Astrocyte (in vitro differentiated cells and primary cell): Measurements from ENCODE around the gene NSD2.

Experiments
- EZH2 ChIP-seq: IDR thresholded peaks from 2 replicates; pipeline ENCODE4 v1.6.1; 2012; ENCODE audit warnings: mild to moderate bottlenecking, low read length, inconsistent platforms; ENCODE audit not compliant: insufficient read depth
- TF ChIP-seq, protein P1 (sequence below): IDR thresholded peaks from 2 replicates; pipeline ENCODE4 v1.5.1; 2011; ENCODE audit warnings: low read depth, mild to moderate bottlenecking, inconsistent platforms, low read length, moderate library complexity; ENCODE audit not compliant: insufficient read depth

- TF ChIP-seq, protein P1, sequence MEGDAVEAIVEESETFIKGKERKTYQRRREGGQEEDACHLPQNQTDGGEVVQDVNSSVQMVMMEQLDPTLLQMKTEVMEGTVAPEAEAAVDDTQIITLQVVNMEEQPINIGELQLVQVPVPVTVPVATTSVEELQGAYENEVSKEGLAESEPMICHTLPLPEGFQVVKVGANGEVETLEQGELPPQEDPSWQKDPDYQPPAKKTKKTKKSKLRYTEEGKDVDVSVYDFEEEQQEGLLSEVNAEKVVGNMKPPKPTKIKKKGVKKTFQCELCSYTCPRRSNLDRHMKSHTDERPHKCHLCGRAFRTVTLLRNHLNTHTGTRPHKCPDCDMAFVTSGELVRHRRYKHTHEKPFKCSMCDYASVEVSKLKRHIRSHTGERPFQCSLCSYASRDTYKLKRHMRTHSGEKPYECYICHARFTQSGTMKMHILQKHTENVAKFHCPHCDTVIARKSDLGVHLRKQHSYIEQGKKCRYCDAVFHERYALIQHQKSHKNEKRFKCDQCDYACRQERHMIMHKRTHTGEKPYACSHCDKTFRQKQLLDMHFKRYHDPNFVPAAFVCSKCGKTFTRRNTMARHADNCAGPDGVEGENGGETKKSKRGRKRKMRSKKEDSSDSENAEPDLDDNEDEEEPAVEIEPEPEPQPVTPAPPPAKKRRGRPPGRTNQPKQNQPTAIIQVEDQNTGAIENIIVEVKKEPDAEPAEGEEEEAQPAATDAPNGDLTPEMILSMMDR: no peak
- no peak for TF ChIP-seq EZH2
Measured at GRCh38 chr4:1980561-1981041, 109.4 kb downstream of the NSD2 start.
